Cardiac fibroblast (primary cell): ENCODE data around the gene UBE3D.
"Not testable (repeated sequence)": the region's sequence is repeated elsewhere in the genome, so short reads cannot be mapped to it uniquely, and the experiment has no call there.

ENCODE experiments used
- DNase-seq, 2 donors: peaks; one replicate each; pipeline versions ENCODE4 v3.0.0 to v3.0.0-alpha.2; 2010; ENCODE audit warnings: low read depth in 2 of 2
- H3K4me3 ChIP-seq, 2 donors: replicated peaks in 1 of 2; 1 replicate in 1 of 2; 2 replicates in 1 of 2; pipeline ENCODE4 v1.5.1; 2011; ENCODE audit warnings: low read depth in 2 of 2, low read length in 2 of 2, mild to moderate bottlenecking in 2 of 2, moderate library complexity in 1 of 2
- CTCF ChIP-seq: IDR thresholded peaks from one replicate; pipeline ENCODE4 v1.5.1; 2011; ENCODE audit warnings: low read depth, mild to moderate bottlenecking, low read length, inconsistent platforms

The UBE3D gene

GRCh38 chr6:82893889-82894652 is 171.6 kb downstream of the UBE3D start:
- TF ChIP-seq CTCF: no peak
- no peak for DNase-seq
- no peak overlapping the region for H3K4me3 ChIP-seq

GRCh38 chr6:82891503-82891902 is 174.1 kb downstream of the UBE3D start:
- H3K4me3 ChIP-seq, DNase-seq: not testable (repeated sequence)

GRCh38 chr6:82891076-82891475 is 174.6 kb downstream of the UBE3D start:
- TF ChIP-seq CTCF: no peak
- no peak overlapping the region for H3K4me3 ChIP-seq
- DNase-seq: peak in 1 of 2 donors; percentile 14

GRCh38 chr6:82890240-82890639 is 175.4 kb downstream of the UBE3D start:
- no peak for DNase-seq
- TF ChIP-seq CTCF: no peak
- H3K4me3 ChIP-seq: no peak overlapping the region

- no peak for TF ChIP-seq CTCF
- no peak overlapping the region for H3K4me3 ChIP-seq
- no peak for DNase-seq
Measured at GRCh38 chr6:82889143-82889542, 176.5 kb downstream of the UBE3D start.

GRCh38 chr6:82882363-82883023 is 183.1 kb downstream of the UBE3D start:
- H3K4me3 ChIP-seq: no peak overlapping the region
- DNase-seq: no peak
- TF ChIP-seq CTCF: no peak

- no peak overlapping the region for H3K4me3 ChIP-seq
- DNase-seq: no peak
- TF ChIP-seq CTCF: no peak
Measured at GRCh38 chr6:82881519-82881918, 184.1 kb downstream of the UBE3D start.
